ENCODE data around the gene PARD3B.

PARD3B gene

GRCh38 chr2:204583773-204584172 is 38.5 kb downstream of the PARD3B start:
- Histone ChIP-seq H3K27ac (no peak overlapping the region), H3K36me3 (replicated peaks) (no peaks in the 10 kb centered on the region), H3K27me3 (replicated peaks) (no peaks in the 10 kb centered on the region), H3K4me3 (ENCODE audit: low read depth, low read length) (no peak overlapping the region)
- no peak for DNase-seq
- in situ Hi-C loops (cut with HindIII; ENCODE audit: low pct_ligation_motif_present, low sequenced_read_pairs), result no loop called here
- TF ChIP-seq CTCF (IDR thresholded peaks at IDR 0.05; ENCODE audit: low read depth, low read length, missing control alignments), result no peak

- TF ChIP-seq CTCF (IDR thresholded peaks at IDR 0.05; ENCODE audit: low read depth, low read length, missing control alignments), result no peak
- Histone ChIP-seq H3K4me3 (ENCODE audit: low read depth, low read length) (no peak overlapping the region), H3K27me3 (replicated peaks) (no peaks in the 10 kb centered on the region), H3K27ac (no peak overlapping the region), H3K36me3 (replicated peaks) (no peaks in the 10 kb centered on the region)
- DNase-seq, result no peak
- in situ Hi-C loops (cut with HindIII; ENCODE audit: low pct_ligation_motif_present, low sequenced_read_pairs), result no loop called here
These were observed 40.7 kb downstream of the PARD3B start for GRCh38 chr2:204585930-204586329.

GRCh38 chr2:204586444-204587180 is 41.3 kb downstream of the PARD3B start:
- Histone ChIP-seq H3K27me3 (replicated peaks) (no peaks in the 10 kb centered on the region), H3K4me3 (ENCODE audit: low read depth, low read length) (no peak overlapping the region), H3K27ac (no peak overlapping the region), H3K36me3 (replicated peaks) (no peaks in the 10 kb centered on the region)
- DNase-seq, result no peak
- in situ Hi-C loops (cut with HindIII; ENCODE audit: low pct_ligation_motif_present, low sequenced_read_pairs), result no loop called here
- no peak for TF ChIP-seq CTCF (IDR thresholded peaks at IDR 0.05; ENCODE audit: low read depth, low read length, missing control alignments)

GRCh38 chr2:204590063-204590462 is 44.8 kb downstream of the PARD3B start:
- Histone ChIP-seq H3K4me3 (ENCODE audit: low read depth, low read length) (no peak overlapping the region), H3K27me3 (replicated peaks) (no peaks in the 10 kb centered on the region), H3K36me3 (replicated peaks) (no peaks in the 10 kb centered on the region), H3K27ac (no peak overlapping the region)
- TF ChIP-seq CTCF (IDR thresholded peaks at IDR 0.05; ENCODE audit: low read depth, low read length, missing control alignments), result no peak
- DNase-seq, result no peak
- in situ Hi-C loops (cut with HindIII; ENCODE audit: low pct_ligation_motif_present, low sequenced_read_pairs), result no loop called here

- no peak overlapping the region for H3K27ac ChIP-seq
These were observed 46.0 kb downstream of the PARD3B start for GRCh38 chr2:204591225-204591624.

More at GRCh38 chr2:204591225-204591624, 46.0 kb downstream of the PARD3B start:
- TF ChIP-seq CTCF (IDR thresholded peaks at IDR 0.05; ENCODE audit: low read depth, low read length, missing control alignments), result no peak
- no peak overlapping the region for H3K4me3 ChIP-seq (ENCODE audit: low read depth, low read length)
- in situ Hi-C loops (cut with HindIII; ENCODE audit: low pct_ligation_motif_present, low sequenced_read_pairs), result no loop called here
- H3K27me3 ChIP-seq (replicated peaks), result no peaks in the 10 kb centered on the region
- H3K36me3 ChIP-seq (replicated peaks), result no peaks in the 10 kb centered on the region
- DNase-seq, result no peak

Measured in brain microvascular endothelial cell (primary cell).